Parathyroid adenoma (tissue), 2 donors: Measurements from ENCODE around the gene TANC1.

ENCODE experiments used
- H2AFZ ChIP-seq: fragments of 300-600 bp; sonication (generic); one replicate; pipeline ENCODE4 v1.7.0; 2017; ENCODE audit warnings: antibody characterized with exemption, mild to moderate bottlenecking
- H3K27ac ChIP-seq: fragments of 300-600 bp; sonication (generic); one replicate; pipeline ENCODE4 v1.7.0; 2017
- H3K27me3 ChIP-seq: fragments of 300-600 bp; sonication (generic); one replicate; pipeline ENCODE4 v1.7.0; 2017; ENCODE audit warnings: low read length; ENCODE audit not compliant: control insufficient read depth, insufficient read depth
- H3K36me3 ChIP-seq: fragments of 300-600 bp; sonication (generic); one replicate; pipeline ENCODE4 v1.7.0; 2017; ENCODE audit warnings: low read length; ENCODE audit not compliant: control insufficient read depth, insufficient read depth
- H3K4me1 ChIP-seq: fragments of 300-600 bp; sonication (generic); one replicate; pipeline ENCODE4 v1.7.0; 2017; ENCODE audit warnings: control low read depth
- H3K4me2 ChIP-seq: fragments of 300-600 bp; sonication (generic); one replicate; pipeline ENCODE4 v1.7.0; 2017; ENCODE audit warnings: low read length
- H3K4me3 ChIP-seq: fragments of 300-600 bp; sonication (generic); one replicate; pipeline ENCODE4 v1.7.0; 2017; ENCODE audit warnings: low read depth, low read length
- H3K79me2 ChIP-seq: fragments of 300-600 bp; sonication (generic); one replicate; pipeline ENCODE4 v1.7.0; 2017; ENCODE audit warnings: control low read depth
- H3K9ac ChIP-seq: fragments of 300-600 bp; sonication (generic); one replicate; pipeline ENCODE4 v1.7.0; 2017; ENCODE audit warnings: mild to moderate bottlenecking
- H3K9me3 ChIP-seq: fragments of 300-600 bp; sonication (generic); one replicate; pipeline ENCODE4 v1.7.0; 2017; ENCODE audit warnings: low read length; ENCODE audit not compliant: control insufficient read depth
- CTCF ChIP-seq: fragments of 300-600 bp; sonication (generic); IDR thresholded peaks from one replicate; pipeline ENCODE4 v1.7.0; 2017; ENCODE audit warnings: antibody characterized with exemption, mild to moderate bottlenecking
- donor health status: primary hyperparathyroidism.

The TANC1 gene

GRCh38 chr2:159114835-159115234 lies 146.4 kb downstream of the TANC1 start:
- no peaks in the 10 kb centered on the region for H3K36me3 ChIP-seq
- no peak overlapping the region for H3K9ac ChIP-seq
- H3K79me2 ChIP-seq: peaks cover 4% of the 10 kb centered on the region
- no peak overlapping the region for H3K4me2 ChIP-seq
- H3K27ac ChIP-seq: no peak overlapping the region
- no peak for TF ChIP-seq CTCF
- no peak overlapping the region for H2AFZ ChIP-seq
- H3K9me3 ChIP-seq: no peaks in the 10 kb centered on the region
- H3K4me3 ChIP-seq: no peak overlapping the region
- peaks cover 2% of the 10 kb centered on the region for H3K4me1 ChIP-seq
- H3K27me3 ChIP-seq: no peaks in the 10 kb centered on the region

- no peak for TF ChIP-seq CTCF
- Histone ChIP-seq H3K4me3 (no peak overlapping the region), H3K36me3 (no peaks in the 10 kb centered on the region), H3K4me1 (peaks cover 3% of the 10 kb centered on the region), H3K27ac (no peak overlapping the region), H2AFZ (no peak overlapping the region), H3K9me3 (no peaks in the 10 kb centered on the region), H3K9ac (no peak overlapping the region), H3K27me3 (no peaks in the 10 kb centered on the region), H3K79me2 (peaks cover 10% of the 10 kb centered on the region), H3K4me2 (no peak overlapping the region)
Measured at GRCh38 chr2:159116922-159117321, 148.5 kb downstream of the TANC1 start.

- no peaks in the 10 kb centered on the region for H3K27me3 ChIP-seq
- no peak overlapping the region for H3K4me3 ChIP-seq
- H3K79me2 ChIP-seq: peaks cover 11% of the 10 kb centered on the region
- no peak for TF ChIP-seq CTCF
- H3K9ac ChIP-seq: no peak overlapping the region
- H3K9me3 ChIP-seq: no peaks in the 10 kb centered on the region
- no peak overlapping the region for H2AFZ ChIP-seq
- peaks cover 3% of the 10 kb centered on the region for H3K4me1 ChIP-seq
- H3K36me3 ChIP-seq: no peaks in the 10 kb centered on the region
- no peak overlapping the region for H3K27ac ChIP-seq
- no peak overlapping the region for H3K4me2 ChIP-seq
Measured at GRCh38 chr2:159117658-159118057, 149.2 kb downstream of the TANC1 start.

- no peak overlapping the region for H3K27ac ChIP-seq
Measured at GRCh38 chr2:159118115-159118858, 149.8 kb downstream of the TANC1 start.

More at GRCh38 chr2:159118115-159118858, 149.8 kb downstream of the TANC1 start:
- peak; percentile 94 for TF ChIP-seq CTCF
- Histone ChIP-seq H3K9me3 (no peaks in the 10 kb centered on the region), H3K4me1 (peaks cover 3% of the 10 kb centered on the region), H2AFZ (no peak overlapping the region), H3K79me2 (peaks cover 11% of the 10 kb centered on the region), H3K9ac (no peak overlapping the region), H3K4me3 (no peak overlapping the region), H3K36me3 (no peaks in the 10 kb centered on the region), H3K4me2 (no peak overlapping the region), H3K27me3 (no peaks in the 10 kb centered on the region)
